HUES64 (cell line): ENCODE data around the gene ALPG.
"Not testable (repeated sequence)": the region's sequence is repeated elsewhere in the genome, so short reads cannot be mapped to it uniquely, and the experiment has no call there.

ENCODE experiments used
- H3K27ac ChIP-seq: 2 replicates; pipeline ENCODE4 v1.7.0; 2013; ENCODE audit warnings: low read depth, low read length, inconsistent platforms
- H3K27me3 ChIP-seq: 2 replicates; pipeline ENCODE4 v1.6.1; 2013; ENCODE audit warnings: mild to moderate bottlenecking, low read length; ENCODE audit not compliant: insufficient read depth
- H3K36me3 ChIP-seq: 2 replicates; pipeline ENCODE4 v1.6.1; 2013; ENCODE audit warnings: mild to moderate bottlenecking, low read length; ENCODE audit not compliant: insufficient read depth
- H3K4me1 ChIP-seq: 2 replicates; pipeline ENCODE4 v1.6.1; 2013; ENCODE audit warnings: mild to moderate bottlenecking, low read length, moderate library complexity; ENCODE audit not compliant: insufficient read depth
- H3K4me3 ChIP-seq: 2 replicates; pipeline ENCODE4 v1.5.1; 2013; ENCODE audit warnings: mild to moderate bottlenecking, low read length, moderate library complexity
- H3K9ac ChIP-seq: 2 replicates; pipeline ENCODE4 v1.6.1; 2013; ENCODE audit warnings: mild to moderate bottlenecking, low read depth, low read length
- H3K9me3 ChIP-seq: 2 replicates; pipeline ENCODE4 v1.6.1; 2013; ENCODE audit warnings: low read depth, low read length; ENCODE audit not compliant: insufficient read depth
- WGBS: fragments of 150-250, 120-280 bp; methylation state at CpG from one replicate; pipeline ENCODE4 v1.1.7; 2013; ENCODE audit warnings: missing lambda C conversion rate; 5-methylcytosine and 5-hydroxymethylcytosine counted together

Gene ALPG

DNA sequence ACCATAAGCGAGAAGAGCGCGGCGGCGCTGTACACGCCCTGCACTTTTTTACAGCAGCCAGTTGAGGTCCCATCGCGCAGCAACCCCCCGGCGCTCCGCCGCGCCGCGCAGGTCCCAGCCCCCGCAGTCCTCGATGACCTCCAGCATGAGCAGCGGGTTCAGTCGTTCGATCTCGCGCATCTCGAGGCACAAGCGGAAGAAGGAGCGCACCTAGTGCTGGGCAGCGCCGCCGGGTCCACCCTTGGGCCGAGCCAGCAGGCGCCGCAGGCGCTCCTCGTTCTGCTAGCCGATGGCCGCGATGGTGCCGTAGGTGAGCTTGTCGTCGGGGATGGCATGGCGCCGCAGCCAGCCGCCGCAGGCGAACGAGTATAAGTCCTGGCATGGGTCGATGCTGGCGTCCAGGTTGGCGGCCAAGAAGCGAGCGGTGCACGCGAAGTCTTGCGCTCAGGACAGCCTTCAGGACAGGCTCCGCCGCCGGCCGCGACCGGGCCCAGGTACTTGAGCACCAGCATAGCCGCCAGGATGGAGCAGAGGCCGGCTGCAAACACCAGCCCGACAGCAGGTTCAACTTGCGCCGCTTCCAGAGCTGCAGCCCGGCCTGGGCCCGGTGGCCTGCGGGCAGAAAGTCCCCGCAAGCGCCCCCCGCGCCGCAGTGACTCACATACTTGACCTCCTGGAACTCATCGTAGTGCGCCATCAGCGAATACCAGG, 19.7 kb upstream of the ALPG start:
- Histone ChIP-seq H3K9ac (peak overlapping the region; percentile 53), H3K4me1 (peaks cover 21% of the 10 kb centered on the region), H3K36me3 (no peaks in the 10 kb centered on the region), H3K27ac (no peak overlapping the region), H3K27me3 (peaks cover 83% of the 10 kb centered on the region), H3K4me3 (peak overlapping the region; percentile 56), H3K9me3 (no peaks in the 10 kb centered on the region)
- WGBS, result 2% methylated on average over 75 of the region's 75 CpGs

DNA sequence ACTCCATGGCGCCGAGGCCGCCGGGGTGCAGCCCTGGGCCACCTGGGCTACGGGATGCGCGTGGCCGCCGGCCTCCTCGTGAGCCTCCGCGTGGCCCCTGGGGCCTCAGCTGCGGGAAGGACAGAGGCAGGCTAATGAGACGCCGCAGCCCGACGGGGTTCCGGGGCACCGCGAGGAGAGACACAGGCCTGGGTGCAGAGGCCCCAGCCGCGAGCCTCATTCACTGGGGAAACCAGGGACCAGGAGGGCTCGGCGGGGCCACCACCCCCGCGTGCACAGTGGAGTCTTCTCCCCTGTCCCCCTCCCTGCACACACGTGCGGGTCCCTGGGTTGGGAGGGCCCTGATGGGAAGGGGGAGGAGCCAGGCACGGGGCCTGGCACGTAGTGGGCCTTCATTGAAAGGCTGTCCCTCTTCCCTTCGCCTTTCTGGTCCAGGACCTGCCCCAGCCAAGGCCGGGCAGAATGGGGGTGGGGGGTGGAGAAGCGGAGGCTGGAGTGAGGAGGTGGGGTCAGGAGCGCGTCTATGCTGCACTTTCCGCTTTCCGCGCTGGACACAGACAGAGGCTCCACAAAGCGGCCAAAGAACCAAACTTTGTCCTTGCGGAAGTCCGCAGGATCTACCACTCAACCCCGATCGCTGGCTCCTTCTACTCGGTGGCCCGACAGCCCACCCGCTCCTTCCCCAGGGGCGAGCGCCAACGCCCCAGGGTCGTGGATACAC, 19.0 kb upstream of the ALPG start:
- Histone ChIP-seq H3K4me3 (peak overlapping the region; percentile 56), H3K9ac (peak overlapping the region; percentile 53), H3K27ac (no peak overlapping the region; the same call in 1 of the 2 replicates), H3K36me3 (no peaks in the 10 kb centered on the region), H3K4me1 (peaks cover 21% of the 10 kb centered on the region), H3K9me3 (no peaks in the 10 kb centered on the region), H3K27me3 (peaks cover 78% of the 10 kb centered on the region)
- 4% methylated on average over 49 of the region's 50 CpGs for WGBS

DNA sequence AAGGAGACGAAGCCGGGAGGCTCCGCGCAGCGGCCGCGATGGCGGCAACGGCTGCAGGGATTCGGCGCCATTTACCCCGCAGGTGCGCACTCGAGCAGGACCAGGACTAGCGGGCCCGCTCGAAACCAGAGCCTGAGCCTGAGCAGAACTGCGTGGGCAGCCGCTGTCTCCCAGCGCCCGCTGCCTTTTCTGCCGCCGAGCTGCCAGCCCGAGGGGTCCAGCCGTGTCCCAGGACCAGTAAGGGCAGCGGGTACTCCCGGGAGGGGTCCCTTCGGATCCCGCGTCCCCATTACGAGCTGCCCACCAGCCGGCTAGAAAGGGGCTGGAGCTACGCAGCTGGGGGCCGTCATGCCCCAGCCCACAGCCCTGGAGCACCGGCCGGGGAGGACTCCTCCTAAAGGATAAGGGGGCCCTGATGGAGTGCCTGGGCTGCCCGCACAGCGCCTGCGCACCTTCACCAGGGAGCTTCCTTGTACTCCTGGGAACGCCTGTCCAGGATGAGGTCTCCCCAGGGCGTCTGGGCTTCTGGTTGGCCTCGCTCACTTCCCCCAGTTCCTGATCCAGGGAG, 18.2 kb upstream of the ALPG start:
- Histone ChIP-seq H3K36me3 (no peaks in the 10 kb centered on the region), H3K9ac (peak overlapping the region; percentile 61; the same call in 1 of the 2 replicates), H3K9me3 (no peaks in the 10 kb centered on the region), H3K27ac (peak overlapping the region; percentile 30; the same call in 1 of the 2 replicates), H3K4me3 (peak overlapping the region; percentile 56), H3K27me3 (peaks cover 72% of the 10 kb centered on the region), H3K4me1 (peaks cover 21% of the 10 kb centered on the region)
- 6% methylated on average over 42 of the region's 42 CpGs for WGBS

DNA sequence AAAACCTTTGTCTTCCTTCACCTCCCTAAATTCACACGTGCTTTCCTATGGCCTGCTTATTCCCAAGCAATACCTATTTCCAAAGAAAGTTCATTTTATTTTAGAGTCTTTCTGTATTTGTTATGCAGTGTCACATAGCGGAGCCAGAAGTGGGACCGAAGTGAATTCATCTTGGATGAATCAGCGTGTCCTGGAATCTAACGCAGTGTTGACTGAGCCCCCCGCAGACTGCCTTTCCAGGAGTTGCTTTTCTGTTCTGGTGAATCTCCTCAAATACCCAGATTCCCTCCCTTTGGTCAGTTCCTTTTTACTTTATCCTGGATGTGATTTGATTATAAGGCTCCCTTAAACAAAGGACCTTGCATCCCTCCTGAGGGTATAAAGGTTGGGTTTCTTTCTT, 17.3 kb upstream of the ALPG start:
- Histone ChIP-seq H3K4me1 (peaks cover 21% of the 10 kb centered on the region), H3K9me3 (no peaks in the 10 kb centered on the region), H3K27ac (no peak overlapping the region), H3K9ac (no peak overlapping the region), H3K4me3 (no peak overlapping the region), H3K27me3 (peaks cover 65% of the 10 kb centered on the region), H3K36me3 (no peaks in the 10 kb centered on the region)
- WGBS, result 28% methylated on average over 6 of the region's 6 CpGs

DNA sequence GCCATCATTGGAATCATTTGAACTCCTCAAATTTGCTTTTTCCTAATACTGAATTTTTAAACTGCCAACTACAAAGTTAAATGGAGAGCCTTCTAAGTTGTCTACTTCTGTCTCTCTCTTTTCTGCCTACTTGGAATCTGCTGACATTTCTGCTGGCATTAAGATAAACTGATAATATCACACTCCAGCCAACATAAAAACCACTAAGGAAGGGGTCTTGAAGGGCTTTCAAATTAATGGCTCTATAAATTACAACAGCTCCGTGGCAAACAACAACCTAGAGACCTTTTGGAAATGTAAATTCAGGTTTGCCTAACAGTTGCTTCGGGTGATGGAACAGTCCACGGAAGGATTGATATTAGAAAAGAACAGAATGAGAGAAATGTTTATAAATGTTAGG, 16.0 kb upstream of the ALPG start:
- 71% methylated on average over 3 of the region's 3 CpGs for WGBS
- H3K4me3 ChIP-seq, result no peak overlapping the region
- H3K9me3 ChIP-seq, result no peaks in the 10 kb centered on the region
- H3K36me3 ChIP-seq, result no peaks in the 10 kb centered on the region
- peaks cover 20% of the 10 kb centered on the region for H3K4me1 ChIP-seq
- H3K9ac ChIP-seq, result no peak overlapping the region
- peaks cover 53% of the 10 kb centered on the region for H3K27me3 ChIP-seq
- H3K27ac ChIP-seq, result no peak overlapping the region

DNA sequence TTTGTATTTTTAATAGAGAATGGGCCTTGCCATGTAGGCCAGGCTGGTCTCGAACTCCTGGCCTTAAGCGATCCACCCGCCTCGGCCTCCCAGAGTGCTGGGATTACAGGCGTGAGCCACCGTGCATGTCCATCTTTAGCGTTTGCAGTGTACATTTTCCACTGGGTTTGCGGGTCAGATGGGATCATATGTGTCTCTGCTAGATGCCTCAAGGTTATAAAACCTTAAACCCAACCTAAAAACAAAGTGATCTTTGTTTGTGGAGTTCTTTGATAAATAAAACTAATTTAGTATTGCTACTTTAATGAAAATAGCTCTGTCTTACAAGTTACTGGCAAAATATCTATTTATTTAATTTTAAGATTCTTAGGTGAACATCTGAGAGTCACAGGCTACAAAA, 13.1 kb upstream of the ALPG start:
- H3K4me1 ChIP-seq, result peaks cover 13% of the 10 kb centered on the region
- no peaks in the 10 kb centered on the region for H3K9me3 ChIP-seq
- 91% methylated on average over 8 of the region's 8 CpGs for WGBS
- no peaks in the 10 kb centered on the region for H3K36me3 ChIP-seq
- H3K27me3 ChIP-seq, result peaks cover 24% of the 10 kb centered on the region
- no peak overlapping the region for H3K9ac ChIP-seq
- H3K4me3 ChIP-seq, result no peak overlapping the region
- H3K27ac ChIP-seq, result no peak overlapping the region

DNA sequence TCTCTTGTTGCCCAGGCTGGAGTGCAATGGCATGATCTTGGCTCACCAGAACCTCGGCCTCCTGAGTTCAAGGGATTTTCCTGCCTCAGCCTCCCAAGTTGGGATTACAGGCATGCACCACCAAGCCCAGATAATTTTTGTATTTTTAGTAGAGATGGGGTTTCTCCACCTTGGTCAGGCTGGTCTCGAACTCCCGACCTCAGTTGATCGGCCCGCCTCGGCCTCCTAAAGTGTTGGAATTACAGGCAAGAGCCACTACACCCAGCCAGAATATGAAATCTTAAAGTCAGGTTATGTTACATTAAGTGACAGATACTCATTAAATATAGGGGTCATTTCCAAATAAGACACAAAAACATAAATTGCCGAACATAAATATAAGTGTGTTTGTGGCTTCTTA, 12.2 kb upstream of the ALPG start:
- not testable (repeated sequence) for H3K9me3 ChIP-seq, H3K4me1 ChIP-seq, H3K4me3 ChIP-seq, H3K9ac ChIP-seq, H3K36me3 ChIP-seq, H3K27ac ChIP-seq
- peaks cover 15% of the 10 kb centered on the region for H3K27me3 ChIP-seq
- WGBS, result 96% methylated on average over 6 of the region's 7 CpGs

DNA sequence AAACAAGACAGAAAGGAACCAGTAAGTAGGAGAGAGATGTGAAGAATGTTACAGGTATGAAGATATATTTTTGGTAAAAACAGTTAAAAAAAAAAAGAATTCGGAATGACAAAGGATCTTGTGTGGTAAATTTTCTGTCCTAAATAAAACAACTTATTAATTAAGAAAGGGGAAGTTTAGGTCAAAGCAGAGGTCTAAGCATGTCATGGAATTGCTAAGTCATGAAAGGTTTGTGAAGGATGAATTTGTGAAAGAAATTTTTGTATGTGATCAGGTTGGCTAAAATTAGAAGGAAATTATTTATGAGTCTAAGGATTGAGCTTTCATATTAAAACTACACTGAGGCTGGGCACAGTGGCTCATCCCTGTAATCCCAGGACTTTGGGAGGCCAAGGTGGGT, 11.1 kb upstream of the ALPG start:
- Histone ChIP-seq H3K9ac (no peak overlapping the region), H3K9me3 (no peaks in the 10 kb centered on the region), H3K27ac (no peak overlapping the region), H3K36me3 (no peaks in the 10 kb centered on the region), H3K4me1 (no peaks in the 10 kb centered on the region), H3K4me3 (no peak overlapping the region), H3K27me3 (peaks cover 4% of the 10 kb centered on the region; the same call in 1 of the 2 replicates)
- no CpG with 5 or more reads among the region's 1 CpG for WGBS

DNA sequence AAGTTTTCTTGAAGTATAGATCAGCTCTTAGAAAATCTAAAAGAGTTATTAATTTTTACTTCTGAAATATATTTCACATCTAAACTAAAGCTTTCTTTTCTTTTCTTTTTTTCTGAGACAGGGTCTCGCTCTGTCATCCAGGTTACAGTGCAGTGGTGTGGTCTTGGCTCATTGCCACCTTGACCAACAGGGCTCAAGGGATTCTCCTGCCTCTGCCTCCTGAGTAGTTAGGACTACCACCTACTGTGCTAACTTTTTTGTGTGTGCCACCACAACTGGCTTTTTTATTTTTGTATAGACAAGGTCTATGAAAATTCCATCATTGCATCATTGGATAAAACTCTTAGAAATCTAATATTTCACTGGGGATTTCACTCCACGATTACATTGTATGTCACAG, 10.0 kb upstream of the ALPG start:
- H3K36me3 ChIP-seq, result no peaks in the 10 kb centered on the region
- no peaks in the 10 kb centered on the region for H3K9me3 ChIP-seq
- 98% methylated on average over 2 of the region's 2 CpGs for WGBS
- no peaks in the 10 kb centered on the region for H3K4me1 ChIP-seq
- no peak overlapping the region for H3K27ac ChIP-seq
- no peak overlapping the region for H3K4me3 ChIP-seq
- H3K27me3 ChIP-seq, result no peaks in the 10 kb centered on the region
- no peak overlapping the region for H3K9ac ChIP-seq

DNA sequence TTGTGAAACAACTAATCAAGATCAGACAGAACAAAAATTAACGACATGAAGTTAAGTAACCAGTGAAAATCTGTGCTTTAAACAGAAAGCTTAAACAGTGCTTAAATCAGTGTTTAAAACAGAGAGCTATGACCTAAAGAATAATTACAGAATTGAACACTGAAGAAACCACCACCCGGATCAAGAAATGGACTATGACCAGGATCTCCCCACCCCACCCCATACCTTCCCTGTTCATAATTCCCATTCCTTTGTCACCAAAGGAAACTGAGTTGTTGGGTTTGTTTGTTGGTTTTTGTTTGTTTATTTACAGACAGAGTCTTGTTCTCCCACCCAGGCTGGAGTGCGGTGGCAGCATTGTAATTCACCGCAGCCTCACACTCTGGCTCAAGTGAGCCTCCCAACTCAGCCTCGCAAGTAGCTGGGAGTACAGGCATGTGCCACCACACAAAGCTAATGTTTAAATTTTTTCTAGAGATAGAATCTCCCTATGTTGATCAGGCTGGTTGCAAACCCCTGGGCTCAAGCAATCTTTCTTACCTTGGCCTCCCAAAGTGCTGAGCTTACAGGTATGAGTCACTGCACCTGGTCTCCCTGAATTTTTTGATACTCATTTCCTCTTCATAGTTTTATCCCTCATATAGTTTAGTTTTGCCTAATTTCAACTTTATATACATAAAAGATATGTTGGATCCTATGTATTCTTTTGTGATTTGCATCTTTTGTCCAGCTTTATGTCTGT, 8.2 kb upstream of the ALPG start:
- Histone ChIP-seq H3K4me1 (no peaks in the 10 kb centered on the region), H3K27me3 (no peaks in the 10 kb centered on the region), H3K27ac (no peak overlapping the region), H3K9me3 (no peaks in the 10 kb centered on the region), H3K4me3 (no peak overlapping the region), H3K9ac (no peak overlapping the region), H3K36me3 (no peaks in the 10 kb centered on the region)
- 89% methylated on average over 5 of the region's 5 CpGs for WGBS
